ENCODE results near the gene TRMT61A.

TRMT61A gene

GRCh38 chr14:103488960-103489359 is 40.0 kb upstream of the TRMT61A start:
- TF ChIP-seq ARNT (IDR thresholded peaks at IDR 0.05) (no peak), TARDBP (IDR thresholded peaks at IDR 0.05) (no peak), CTBP1 (IDR thresholded peaks at IDR 0.05; ENCODE audit: borderline replicate concordance) (no peak), FOXA1 (IDR thresholded peaks at IDR 0.05) (no peak), L3MBTL2 (conservative IDR thresholded peaks at IDR 0.05) (no peak), NFRKB (IDR thresholded peaks at IDR 0.05) (no peak), SUZ12 (IDR thresholded peaks at IDR 0.05) (no peak), FOXK2 (IDR thresholded peaks at IDR 0.05) (no peak), ELF4 (IDR thresholded peaks at IDR 0.05) (no peak), ZNF384 (IDR thresholded peaks at IDR 0.05) (no peak), BHLHE40 (IDR thresholded peaks at IDR 0.05; ENCODE audit: borderline replicate concordance) (no peak), FOXM1 (IDR thresholded peaks at IDR 0.05; ENCODE audit: borderline replicate concordance) (no peak)
- no peak for DNase-seq (ENCODE audit: extremely low spot score)
- ChIA-PET POLR2A (no interaction called here), CTCF (interaction anchor here (1.0 to 1.3 kb wide), 2 partner anchors 11 to 98 kb away, joined by 3 to 4 read pairs; no protein-coding TSS in a partner anchor)

- no peak for DNase-seq (ENCODE audit: extremely low spot score)
- POLR2A ChIA-PET = no interaction called here
- TF ChIP-seq PKNOX1 (IDR thresholded peaks at IDR 0.05) (no peak), HDGF (IDR thresholded peaks at IDR 0.05; ENCODE audit: borderline replicate concordance) (no peak), NFRKB (IDR thresholded peaks at IDR 0.05) (no peak), CTBP1 (IDR thresholded peaks at IDR 0.05; ENCODE audit: borderline replicate concordance) (no peak), FOXM1 (IDR thresholded peaks at IDR 0.05; ENCODE audit: borderline replicate concordance) (no peak), ZNF384 (IDR thresholded peaks at IDR 0.05) (no peak), TARDBP (IDR thresholded peaks at IDR 0.05) (no peak), LEF1 (IDR thresholded peaks at IDR 0.05; ENCODE audit: borderline replicate concordance) (no peak)
- CTCF ChIA-PET = interaction anchor here (1.0 to 1.3 kb wide), 2 partner anchors 11 to 98 kb away, joined by 3 to 4 read pairs; no protein-coding TSS in a partner anchor
Measured at GRCh38 chr14:103489621-103490020, 39.4 kb upstream of the TRMT61A start.

- ChIA-PET POLR2A (no interaction called here), CTCF (no interaction called here)
- no peak for TF ChIP-seq SUZ12 (IDR thresholded peaks at IDR 0.05)
- TF ChIP-seq FOXK2 (IDR thresholded peaks at IDR 0.05) = no peak
- TF ChIP-seq NFRKB (IDR thresholded peaks at IDR 0.05) = no peak
- no peak for TF ChIP-seq HDGF (IDR thresholded peaks at IDR 0.05; ENCODE audit: borderline replicate concordance)
- no peak for TF ChIP-seq BHLHE40 (IDR thresholded peaks at IDR 0.05; ENCODE audit: borderline replicate concordance)
- no peak for TF ChIP-seq L3MBTL2 (conservative IDR thresholded peaks at IDR 0.05)
- no peak for TF ChIP-seq ARNT (IDR thresholded peaks at IDR 0.05)
- no peak for TF ChIP-seq LEF1 (IDR thresholded peaks at IDR 0.05; ENCODE audit: borderline replicate concordance)
- no peak for TF ChIP-seq FOXA1 (IDR thresholded peaks at IDR 0.05)
- TF ChIP-seq PKNOX1 (IDR thresholded peaks at IDR 0.05) = no peak
- TF ChIP-seq ZNF384 (IDR thresholded peaks at IDR 0.05) = no peak
- DNase-seq (ENCODE audit: extremely low spot score) = no peak
Measured at GRCh38 chr14:103491691-103492090, 37.3 kb upstream of the TRMT61A start.

DNA sequence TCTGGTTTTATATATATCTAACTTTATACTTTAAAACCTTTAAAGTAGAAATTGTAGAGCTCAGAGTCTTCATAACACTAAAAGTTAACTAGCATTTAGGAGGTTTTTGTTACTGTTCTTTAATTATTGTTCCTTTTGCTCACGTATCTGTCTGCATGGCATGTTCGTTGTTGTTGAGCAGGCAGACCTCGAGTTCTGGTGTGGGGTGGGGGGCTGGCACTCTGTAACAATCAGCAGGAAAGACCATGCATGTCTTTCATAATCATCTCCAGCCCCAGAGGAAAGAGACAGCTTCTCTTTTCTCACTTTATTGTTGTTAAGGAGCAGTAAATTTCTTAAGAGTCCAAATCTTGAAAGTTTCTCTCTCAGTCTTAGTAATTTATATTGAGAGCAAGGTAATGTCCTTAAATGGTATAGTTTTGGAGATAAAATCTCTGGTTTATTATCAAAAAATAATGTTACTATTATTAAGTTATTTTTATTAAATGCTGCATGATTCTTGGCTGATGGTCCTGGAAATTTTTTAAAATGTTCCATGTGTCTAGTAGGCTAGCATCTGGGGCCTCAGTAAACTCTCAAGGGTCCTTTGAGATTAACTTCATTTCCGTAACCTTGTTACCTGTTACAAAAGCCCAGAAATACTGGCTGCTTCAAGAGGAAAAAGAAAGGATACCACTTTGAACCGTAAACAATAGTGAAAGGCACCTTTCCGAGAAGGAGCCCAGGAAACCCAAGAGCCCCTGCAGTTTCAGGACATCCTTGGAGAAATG is 36.7 kb upstream of the TRMT61A start:
- TF ChIP-seq SUZ12 (IDR thresholded peaks at IDR 0.05) (no peak), FOXK2 (IDR thresholded peaks at IDR 0.05) (no peak), ELF4 (IDR thresholded peaks at IDR 0.05) (no peak), ARNT (IDR thresholded peaks at IDR 0.05) (no peak), TARDBP (IDR thresholded peaks at IDR 0.05) (no peak), FOXM1 (IDR thresholded peaks at IDR 0.05; ENCODE audit: borderline replicate concordance) (no peak), FOXA1 (IDR thresholded peaks at IDR 0.05) (no peak), CTBP1 (IDR thresholded peaks at IDR 0.05; ENCODE audit: borderline replicate concordance) (no peak), L3MBTL2 (conservative IDR thresholded peaks at IDR 0.05) (no peak), HDGF (IDR thresholded peaks at IDR 0.05; ENCODE audit: borderline replicate concordance) (no peak), NFRKB (IDR thresholded peaks at IDR 0.05) (no peak), SP1 (IDR thresholded peaks at IDR 0.05) (no peak), BHLHE40 (IDR thresholded peaks at IDR 0.05; ENCODE audit: borderline replicate concordance) (no peak), ZNF384 (IDR thresholded peaks at IDR 0.05) (no peak), LEF1 (IDR thresholded peaks at IDR 0.05; ENCODE audit: borderline replicate concordance) (no peak), PKNOX1 (IDR thresholded peaks at IDR 0.05) (no peak)
- DNase-seq (ENCODE audit: extremely low spot score) = no peak
- ChIA-PET POLR2A (no interaction called here), CTCF (no interaction called here)

DNA sequence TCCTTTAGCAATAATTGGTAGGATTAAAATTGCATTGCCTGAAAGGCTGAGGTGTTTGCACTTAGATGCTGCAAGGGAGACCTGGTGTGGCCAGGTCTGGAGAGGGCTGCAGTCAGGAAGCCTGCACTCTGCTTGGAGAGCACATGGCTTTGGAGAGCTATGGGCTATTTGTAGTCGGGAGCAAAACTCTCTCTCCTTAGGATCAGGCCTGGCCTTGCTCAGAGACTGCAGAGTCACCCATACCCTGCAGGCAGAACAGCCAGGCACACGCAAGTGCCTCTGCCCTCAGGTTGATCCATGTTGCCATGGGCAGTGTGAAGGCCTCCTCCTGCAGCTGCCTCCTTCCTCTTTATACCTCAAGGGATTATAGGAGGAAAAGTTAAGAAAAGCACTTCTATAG is 33.1 kb upstream of the TRMT61A start:
- CTCF ChIA-PET = no interaction called here
- DNase-seq (ENCODE audit: extremely low spot score) = no peak
- no peak for TF ChIP-seq TARDBP (IDR thresholded peaks at IDR 0.05)
- TF ChIP-seq HDGF (IDR thresholded peaks at IDR 0.05; ENCODE audit: borderline replicate concordance) = no peak
- TF ChIP-seq PKNOX1 (IDR thresholded peaks at IDR 0.05) = no peak
- TF ChIP-seq ELF4 (IDR thresholded peaks at IDR 0.05) = no peak
- TF ChIP-seq LEF1 (IDR thresholded peaks at IDR 0.05; ENCODE audit: borderline replicate concordance) = no peak
- POLR2A ChIA-PET = no interaction called here

DNA sequence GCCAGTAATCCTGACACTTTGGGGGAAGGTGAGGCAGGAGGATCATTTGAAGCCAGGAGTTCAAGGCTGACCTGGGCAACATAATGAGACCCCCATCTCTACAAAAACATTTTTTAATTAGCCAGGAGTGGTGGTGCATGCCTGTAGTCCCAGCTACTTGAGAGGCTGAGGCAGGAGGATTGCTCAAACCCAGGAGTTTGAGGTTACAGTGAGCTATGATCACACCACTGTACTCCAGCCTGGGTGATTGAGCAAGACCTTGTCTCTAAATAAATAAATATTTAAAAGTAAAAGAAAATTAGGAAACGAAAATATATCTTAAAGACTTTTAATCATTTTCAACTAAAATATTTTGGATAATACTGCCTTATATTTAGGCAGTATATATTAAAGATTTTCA is 32.2 kb upstream of the TRMT61A start:
- CTCF ChIA-PET = no interaction called here

More for the DNA sequence above, 32.2 kb upstream of the TRMT61A start:
- TF ChIP-seq LEF1 (IDR thresholded peaks at IDR 0.05; ENCODE audit: borderline replicate concordance) (no peak), HDGF (IDR thresholded peaks at IDR 0.05; ENCODE audit: borderline replicate concordance) (no peak), L3MBTL2 (conservative IDR thresholded peaks at IDR 0.05) (no peak), PKNOX1 (IDR thresholded peaks at IDR 0.05) (no peak)
- DNase-seq (ENCODE audit: extremely low spot score) = no peak
- POLR2A ChIA-PET = no interaction called here
